Neural crest cell (in vitro differentiated cells): ENCODE data around the gene PTK7. TPM values are rescaled to one million over a fixed set of nuclear protein-coding genes. Genes with fewer than 3 reads are reported as not detected.

Experiments used
- DNase-seq: peaks from one replicate; pipeline ENCODE4 v3.0.0; 2021; ENCODE audit warnings: low read depth, mixed read lengths, low spot score
- H3K27ac Mint-ChIP-seq: one replicate; pipeline ENCODE4 v1.8.0; 2021; ENCODE audit warnings: mild to moderate bottlenecking, mixed read lengths; ENCODE audit not compliant: unreplicated experiment
- H3K27me3 Mint-ChIP-seq: 2 replicates; pipeline ENCODE4 v1.8.0; 2021; ENCODE audit warnings: low read depth, mild to moderate bottlenecking, mixed read lengths
- H3K36me3 Mint-ChIP-seq: 2 replicates; pipeline ENCODE4 v1.8.0; 2021; ENCODE audit warnings: low read depth, mild to moderate bottlenecking, mixed read lengths
- H3K4me1 Mint-ChIP-seq: 2 replicates; pipeline ENCODE4 v1.8.0; 2021; ENCODE audit warnings: mixed read lengths
- H3K4me3 Mint-ChIP-seq: one replicate; pipeline ENCODE4 v1.8.0; 2021; ENCODE audit warnings: mild to moderate bottlenecking, mixed read lengths
- H3K9me3 Mint-ChIP-seq: 2 replicates; pipeline ENCODE4 v1.8.0; 2021; ENCODE audit warnings: mixed read lengths
- CTCF ChIP-seq: fragments of 200-600 bp; sonication (generic); conservative IDR thresholded peaks from 2 replicates; pipeline ENCODE4 v1.5.0; 2021; ENCODE audit warnings: antibody characterized with exemption, mild to moderate bottlenecking
- total RNA-seq: library from RNA; stranded (reverse); gene quantifications from 2 replicates; pipeline ENCODE4 v1.2.1, GENCODE V29; 2021

Gene PTK7
- total RNA-seq, 1 donor from 2014 or later, result 106 TPM

- no peak for DNase-seq
- Mint-ChIP-seq H3K27ac (no peak overlapping the region), H3K36me3 (peaks cover 4% of the 10 kb centered on the region), H3K9me3 (no peaks in the 10 kb centered on the region), H3K4me1 (peaks cover 54% of the 10 kb centered on the region), H3K27me3 (no peaks in the 10 kb centered on the region), H3K4me3 (peak overlapping the region; percentile 94)
- TF ChIP-seq CTCF, result no peak
Measured at GRCh38 chr6:43055966-43056365, 20.1 kb upstream of the PTK7 start.

- TF ChIP-seq CTCF, result no peak
- no peak for DNase-seq
- peaks cover 36% of the 10 kb centered on the region for H3K4me1 Mint-ChIP-seq
- H3K9me3 Mint-ChIP-seq, result no peaks in the 10 kb centered on the region
- H3K36me3 Mint-ChIP-seq, result peaks cover 4% of the 10 kb centered on the region
- no peak overlapping the region for H3K27ac Mint-ChIP-seq
- H3K27me3 Mint-ChIP-seq, result no peaks in the 10 kb centered on the region
- H3K4me3 Mint-ChIP-seq, result peak overlapping the region; percentile 99
Measured at GRCh38 chr6:43058531-43058930, 17.6 kb upstream of the PTK7 start.

GRCh38 chr6:43059168-43060033, 16.7 kb upstream of the PTK7 start, which contains the start of the genes KLC4 and MRPL2:
KLC4 (plus strand) TSS chr6:43059631; CDS start chr6:43061336, 1,705 bp downstream.
MRPL2 (minus strand) TSS chr6:43059434; CDS start chr6:43059381, 53 bp downstream.
- Mint-ChIP-seq H3K4me1 (peaks cover 28% of the 10 kb centered on the region), H3K27ac (peak within 1 kb of the TSS; percentile 98), H3K4me3 (peak within 1 kb of the TSS; percentile 99), H3K27me3 (no peaks in the 10 kb centered on the region), H3K36me3 (peaks cover 2% of the 10 kb centered on the region), H3K9me3 (no peaks in the 10 kb centered on the region)
- DNase-seq, result peak; percentile 90
- TF ChIP-seq CTCF, result no peak

GRCh38 chr6:43060034-43060754, 15.9 kb upstream of the PTK7 start:
- peak overlapping the region; percentile 99 for H3K4me3 Mint-ChIP-seq
- peaks cover 2% of the 10 kb centered on the region for H3K36me3 Mint-ChIP-seq
- no peak for TF ChIP-seq CTCF
- H3K9me3 Mint-ChIP-seq, result no peaks in the 10 kb centered on the region
- peak overlapping the region; percentile 98 for H3K27ac Mint-ChIP-seq
- peaks cover 28% of the 10 kb centered on the region for H3K4me1 Mint-ChIP-seq
- no peaks in the 10 kb centered on the region for H3K27me3 Mint-ChIP-seq
- DNase-seq, result no peak

- H3K4me3 Mint-ChIP-seq, result peak overlapping the region; percentile 99
- H3K27ac Mint-ChIP-seq, result peak overlapping the region; percentile 52
- peaks cover 28% of the 10 kb centered on the region for H3K4me1 Mint-ChIP-seq
- H3K27me3 Mint-ChIP-seq, result no peaks in the 10 kb centered on the region
- H3K9me3 Mint-ChIP-seq, result no peaks in the 10 kb centered on the region
- no peak for TF ChIP-seq CTCF
- H3K36me3 Mint-ChIP-seq, result peaks cover 2% of the 10 kb centered on the region
- DNase-seq, result no peak
Measured at GRCh38 chr6:43060755-43061633, 15.1 kb upstream of the PTK7 start.
